ENCODE data around the gene PTPRD. TPM values are rescaled to one million over a fixed set of nuclear protein-coding genes. Genes with fewer than 3 reads are reported as not detected.

PTPRD gene
- total and polyA plus RNA-seq, 2 donors (not counting 1 experiment from before 2014, with no cell fraction given): not detected

DNA sequence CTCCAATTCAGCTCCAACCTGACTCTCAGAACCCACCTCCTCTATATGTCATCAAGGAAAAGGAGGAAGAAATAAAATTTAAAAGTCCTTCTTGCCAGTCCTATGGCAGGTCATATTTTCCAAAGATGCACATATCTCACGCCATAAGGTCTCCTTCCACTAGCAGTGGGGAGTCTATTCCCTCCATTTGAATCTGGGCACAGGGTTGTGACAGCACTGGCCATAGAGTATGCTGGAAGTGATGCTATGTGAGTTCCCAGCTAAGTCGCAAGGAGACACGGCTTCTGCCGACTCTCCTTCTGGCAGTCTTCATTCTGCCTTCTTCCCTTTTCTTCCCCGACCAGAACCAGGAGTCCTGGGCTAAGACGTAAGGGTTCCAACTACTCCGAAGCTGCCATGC is 1929.3 kb downstream of the PTPRD start:
- no peaks in the 10 kb centered on the region for H3K4me1 Mint-ChIP-seq
- Histone ChIP-seq H3K9ac (ENCODE audit: low read length) (no peak overlapping the region), H4K20me1 (ENCODE audit: control insufficient read depth, insufficient read depth, low read length, poor library complexity, severe bottlenecking) (no peaks in the 10 kb centered on the region), H3K27ac (ENCODE audit: low read length in 2 of 2) (no peak overlapping the region), H3K36me3 (replicated peaks in 1 of 2; ENCODE audit: control extremely low read depth in 1 of 2, control insufficient read depth in 1 of 2, extremely low read depth in 1 of 2, insufficient read depth in 2 of 2, low read length in 1 of 2) (no peaks in the 10 kb centered on the region), H3K79me2 (ENCODE audit: control insufficient read depth, insufficient read depth, low read length) (no peaks in the 10 kb centered on the region), H2AFZ (ENCODE audit: insufficient read depth, low read depth, low read length, poor library complexity, severe bottlenecking) (no peak overlapping the region), H3K27me3 (replicated peaks in 1 of 4; ENCODE audit: control extremely low read depth in 1 of 4, control insufficient read depth in 3 of 4, insufficient read depth in 4 of 4, low read length in 3 of 4) (no peaks in the 10 kb centered on the region), H3K4me3 (ENCODE audit: control extremely low read depth in 1 of 5, extremely low read depth in 1 of 5, insufficient read depth in 1 of 5, low read depth in 2 of 5, low read length in 4 of 5) (no peak overlapping the region), H3K4me2 (replicated peaks; ENCODE audit: low read depth, low read length, poor library complexity, severe bottlenecking) (no peak overlapping the region), H3K4me1 (ENCODE audit: control insufficient read depth in 2 of 2, insufficient read depth in 2 of 2, low read length in 2 of 2) (no peaks in the 10 kb centered on the region), H3K9me3 (ENCODE audit: control extremely low read depth in 1 of 3, control insufficient read depth in 2 of 3, insufficient read depth in 1 of 3, low read length in 2 of 3) (no peaks in the 10 kb centered on the region)
- no peak overlapping the region for H3K4me3 Mint-ChIP-seq
- TF ChIP-seq EZH2 (IDR thresholded peaks at IDR 0.05; ENCODE audit: borderline replicate concordance, insufficient read depth, low read depth, low read length, poor library complexity, severe bottlenecking): no peak
- TF ChIP-seq, protein P1, sequence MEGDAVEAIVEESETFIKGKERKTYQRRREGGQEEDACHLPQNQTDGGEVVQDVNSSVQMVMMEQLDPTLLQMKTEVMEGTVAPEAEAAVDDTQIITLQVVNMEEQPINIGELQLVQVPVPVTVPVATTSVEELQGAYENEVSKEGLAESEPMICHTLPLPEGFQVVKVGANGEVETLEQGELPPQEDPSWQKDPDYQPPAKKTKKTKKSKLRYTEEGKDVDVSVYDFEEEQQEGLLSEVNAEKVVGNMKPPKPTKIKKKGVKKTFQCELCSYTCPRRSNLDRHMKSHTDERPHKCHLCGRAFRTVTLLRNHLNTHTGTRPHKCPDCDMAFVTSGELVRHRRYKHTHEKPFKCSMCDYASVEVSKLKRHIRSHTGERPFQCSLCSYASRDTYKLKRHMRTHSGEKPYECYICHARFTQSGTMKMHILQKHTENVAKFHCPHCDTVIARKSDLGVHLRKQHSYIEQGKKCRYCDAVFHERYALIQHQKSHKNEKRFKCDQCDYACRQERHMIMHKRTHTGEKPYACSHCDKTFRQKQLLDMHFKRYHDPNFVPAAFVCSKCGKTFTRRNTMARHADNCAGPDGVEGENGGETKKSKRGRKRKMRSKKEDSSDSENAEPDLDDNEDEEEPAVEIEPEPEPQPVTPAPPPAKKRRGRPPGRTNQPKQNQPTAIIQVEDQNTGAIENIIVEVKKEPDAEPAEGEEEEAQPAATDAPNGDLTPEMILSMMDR (IDR thresholded peaks at IDR 0.05): no peak
- no peak for DNase-seq
- H3K27ac Mint-ChIP-seq: no peak overlapping the region
- CTCF ChIA-PET: interaction anchor here (0.6 kb wide), 1 partner anchor 75 kb away, joined by 5 read pairs; no protein-coding TSS in a partner anchor
- POLR2A ChIA-PET: no interaction called here
- WGBS (ENCODE audit: insufficient coverage): 97% methylated on average over 5 of the region's 7 CpGs
- ATAC-seq (ENCODE audit: low read depth): no peak
- intact Hi-C loops (cut with micrococcal nuclease): no loop called here
- H3K27me3 Mint-ChIP-seq: no peaks in the 10 kb centered on the region
- no peaks in the 10 kb centered on the region for H3K9me3 Mint-ChIP-seq (ENCODE audit: insufficient read depth)

DNA sequence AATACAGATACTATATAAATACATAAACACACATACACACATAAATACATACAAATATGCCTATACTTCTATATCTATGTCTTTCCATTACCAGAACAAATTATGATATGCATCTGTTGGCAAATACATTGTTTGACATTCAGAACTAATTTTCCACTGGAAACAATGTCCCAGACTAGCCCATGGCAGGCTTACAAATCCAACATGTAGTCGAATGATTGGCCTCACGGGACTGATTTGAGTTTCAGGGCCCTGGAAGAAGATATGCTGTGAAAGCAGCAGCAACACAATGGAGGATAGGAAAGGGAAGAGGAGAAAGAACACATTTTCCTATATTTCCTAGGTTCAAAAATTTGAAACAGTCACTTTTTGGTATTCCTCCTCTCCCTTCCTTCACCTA is 1932.1 kb downstream of the PTPRD start:
- CTCF ChIA-PET: no interaction called here
- TF ChIP-seq, protein P1 (IDR thresholded peaks at IDR 0.05): no peak
- no peak for TF ChIP-seq EZH2 (IDR thresholded peaks at IDR 0.05; ENCODE audit: borderline replicate concordance, insufficient read depth, low read depth, low read length, poor library complexity, severe bottlenecking)
- WGBS (ENCODE audit: insufficient coverage): no CpG with 5 or more reads among the region's 2 CpGs
- ATAC-seq (ENCODE audit: low read depth): no peak
- Histone ChIP-seq H3K9ac (ENCODE audit: low read length) (no peak overlapping the region), H3K4me1 (ENCODE audit: control insufficient read depth in 2 of 2, insufficient read depth in 2 of 2, low read length in 2 of 2) (no peaks in the 10 kb centered on the region), H3K27me3 (replicated peaks in 1 of 4; ENCODE audit: control extremely low read depth in 1 of 4, control insufficient read depth in 3 of 4, insufficient read depth in 4 of 4, low read length in 3 of 4) (no peaks in the 10 kb centered on the region), H4K20me1 (ENCODE audit: control insufficient read depth, insufficient read depth, low read length, poor library complexity, severe bottlenecking) (no peaks in the 10 kb centered on the region), H2AFZ (ENCODE audit: insufficient read depth, low read depth, low read length, poor library complexity, severe bottlenecking) (no peak overlapping the region), H3K9me3 (ENCODE audit: control extremely low read depth in 1 of 3, control insufficient read depth in 2 of 3, insufficient read depth in 1 of 3, low read length in 2 of 3) (no peaks in the 10 kb centered on the region), H3K4me3 (ENCODE audit: control extremely low read depth in 1 of 5, extremely low read depth in 1 of 5, insufficient read depth in 1 of 5, low read depth in 2 of 5, low read length in 4 of 5) (no peak overlapping the region), H3K79me2 (ENCODE audit: control insufficient read depth, insufficient read depth, low read length) (no peaks in the 10 kb centered on the region), H3K36me3 (replicated peaks in 1 of 2; ENCODE audit: control extremely low read depth in 1 of 2, control insufficient read depth in 1 of 2, extremely low read depth in 1 of 2, insufficient read depth in 2 of 2, low read length in 1 of 2) (no peaks in the 10 kb centered on the region), H3K27ac (ENCODE audit: low read length in 2 of 2) (no peak overlapping the region), H3K4me2 (replicated peaks; ENCODE audit: low read depth, low read length, poor library complexity, severe bottlenecking) (no peak overlapping the region)
- POLR2A ChIA-PET: no interaction called here
- DNase-seq: no peak
- H3K4me1 Mint-ChIP-seq: no peaks in the 10 kb centered on the region
- intact Hi-C loops (cut with micrococcal nuclease): no loop called here
- H3K9me3 Mint-ChIP-seq (ENCODE audit: insufficient read depth): no peaks in the 10 kb centered on the region
- H3K4me3 Mint-ChIP-seq: no peak overlapping the region
- no peak overlapping the region for H3K27ac Mint-ChIP-seq
- H3K27me3 Mint-ChIP-seq: no peaks in the 10 kb centered on the region

Measured in B cell (primary cell).